NCI-H1105 (cell line): ENCODE data around the gene ADAMTS17.

ENCODE experiments used
- DNase-seq: peaks from one replicate; lab custom pipeline; 2025; lab: John Stamatoyannopoulos, UW

The ADAMTS17 gene

GRCh38 chr15:100201376-100202280 lies 140.1 kb downstream of the ADAMTS17 start:
- DNase-seq: no peak

GRCh38 chr15:100200287-100200880 lies 141.4 kb downstream of the ADAMTS17 start:
- no peak for DNase-seq

GRCh38 chr15:100199711-100200286 lies 142.0 kb downstream of the ADAMTS17 start:
- DNase-seq: no peak

- DNase-seq: no peak
Measured at GRCh38 chr15:100198442-100198841, 143.3 kb downstream of the ADAMTS17 start.

- no peak for DNase-seq
Measured at GRCh38 chr15:100196326-100197058, 145.3 kb downstream of the ADAMTS17 start.

GRCh38 chr15:100194996-100195395 lies 146.8 kb downstream of the ADAMTS17 start:
- DNase-seq: no peak

- no peak for DNase-seq
Measured at GRCh38 chr15:100193277-100193860, 148.4 kb downstream of the ADAMTS17 start.

- no peak for DNase-seq
Measured at GRCh38 chr15:100192097-100193080, 149.4 kb downstream of the ADAMTS17 start.

GRCh38 chr15:100191161-100191560 lies 150.6 kb downstream of the ADAMTS17 start:
- no peak for DNase-seq

GRCh38 chr15:100190675-100191074 lies 151.1 kb downstream of the ADAMTS17 start:
- no peak for DNase-seq

- DNase-seq: no peak
Measured at GRCh38 chr15:100189849-100190248, 151.9 kb downstream of the ADAMTS17 start.

GRCh38 chr15:100189319-100189718 lies 152.5 kb downstream of the ADAMTS17 start:
- DNase-seq: no peak

- DNase-seq: no peak
Measured at GRCh38 chr15:100187677-100188076, 154.1 kb downstream of the ADAMTS17 start.

GRCh38 chr15:100186960-100187359 lies 154.8 kb downstream of the ADAMTS17 start:
- DNase-seq: no peak

GRCh38 chr15:100186366-100186765 lies 155.4 kb downstream of the ADAMTS17 start:
- DNase-seq: no peak

- no peak for DNase-seq
Measured at GRCh38 chr15:100183921-100184495, 157.8 kb downstream of the ADAMTS17 start.

- DNase-seq: no peak
Measured at GRCh38 chr15:100180921-100181320, 160.9 kb downstream of the ADAMTS17 start.

GRCh38 chr15:100175406-100176114 lies 166.2 kb downstream of the ADAMTS17 start:
- no peak for DNase-seq

- no peak for DNase-seq
Measured at GRCh38 chr15:100174904-100175275, 166.9 kb downstream of the ADAMTS17 start.
